Peyer's patch (tissue), 4 donors: Measurements from ENCODE around the gene ADARB1.

Source experiments
- POLR2A ChIP-seq, 2 donors: fragments of 450-650 bp; IDR thresholded peaks; one replicate each; pipeline ENCODE4 v1.5.1; 2017; ENCODE audit warnings: antibody characterized with exemption in 2 of 2, mild to moderate bottlenecking in 2 of 2, moderate library complexity in 2 of 2
- TF ChIP-seq, protein P1 (sequence below), 6 experiments: fragments of 450-650 bp in 4 of 6; fragments of 200-600 bp in 2 of 6; sonication (generic) in 1 of 6; IDR thresholded peaks; one replicate each; pipeline ENCODE4 v1.5.1; 2017 to 2019; ENCODE audit warnings: antibody characterized with exemption in 6 of 6, mild to moderate bottlenecking in 3 of 6, moderate library complexity in 1 of 6

DNA sequence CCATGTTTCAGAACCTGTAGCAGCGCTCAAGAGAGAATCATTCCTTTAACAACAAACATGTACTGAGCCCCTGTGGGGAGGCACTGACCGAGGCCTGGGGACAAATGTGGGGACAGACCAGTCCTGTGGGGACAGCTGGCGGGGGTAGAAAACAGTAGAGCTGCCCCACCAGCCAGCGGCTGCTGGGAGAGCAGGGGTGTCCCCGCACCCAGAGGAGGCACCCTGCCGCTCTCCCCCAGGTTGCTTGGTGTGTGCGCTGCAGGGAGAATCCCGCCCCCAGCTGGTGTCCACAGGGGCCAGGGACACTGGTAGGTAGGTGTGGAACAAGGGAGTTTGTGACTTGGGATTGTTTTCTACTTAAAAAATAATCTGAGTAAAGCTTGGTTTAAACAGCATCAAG, 62.1 kb downstream of the ADARB1 start:
- TF ChIP-seq, protein P1, sequence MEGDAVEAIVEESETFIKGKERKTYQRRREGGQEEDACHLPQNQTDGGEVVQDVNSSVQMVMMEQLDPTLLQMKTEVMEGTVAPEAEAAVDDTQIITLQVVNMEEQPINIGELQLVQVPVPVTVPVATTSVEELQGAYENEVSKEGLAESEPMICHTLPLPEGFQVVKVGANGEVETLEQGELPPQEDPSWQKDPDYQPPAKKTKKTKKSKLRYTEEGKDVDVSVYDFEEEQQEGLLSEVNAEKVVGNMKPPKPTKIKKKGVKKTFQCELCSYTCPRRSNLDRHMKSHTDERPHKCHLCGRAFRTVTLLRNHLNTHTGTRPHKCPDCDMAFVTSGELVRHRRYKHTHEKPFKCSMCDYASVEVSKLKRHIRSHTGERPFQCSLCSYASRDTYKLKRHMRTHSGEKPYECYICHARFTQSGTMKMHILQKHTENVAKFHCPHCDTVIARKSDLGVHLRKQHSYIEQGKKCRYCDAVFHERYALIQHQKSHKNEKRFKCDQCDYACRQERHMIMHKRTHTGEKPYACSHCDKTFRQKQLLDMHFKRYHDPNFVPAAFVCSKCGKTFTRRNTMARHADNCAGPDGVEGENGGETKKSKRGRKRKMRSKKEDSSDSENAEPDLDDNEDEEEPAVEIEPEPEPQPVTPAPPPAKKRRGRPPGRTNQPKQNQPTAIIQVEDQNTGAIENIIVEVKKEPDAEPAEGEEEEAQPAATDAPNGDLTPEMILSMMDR (IDR thresholded peaks at IDR 0.05), result no peak
- TF ChIP-seq POLR2A (IDR thresholded peaks at IDR 0.05), result no peak
